Measurements from ENCODE around the gene LAMTOR1. TPM values are rescaled to one million over a fixed set of nuclear protein-coding genes. Genes with fewer than 3 reads are reported as not detected.

Gene LAMTOR1
- total RNA-seq, 1 experiment from 2014 or later = 94.6 TPM

- DNase-seq = no peak
- no peak overlapping the region for H3K27ac ChIP-seq
- no peaks in the 10 kb centered on the region for H3K9me2 ChIP-seq (ENCODE audit: insufficient read depth)
- TF ChIP-seq CTCF (conservative IDR thresholded peaks at IDR 0.05) (no peak), EZH2 (IDR thresholded peaks at IDR 0.05; ENCODE audit: low read depth) (no peak)
- peaks cover 14% of the 10 kb centered on the region for H3K4me1 ChIP-seq (replicated peaks; ENCODE audit: insufficient read depth)
- no peak overlapping the region for H3K4me3 ChIP-seq
- H3K27me3 ChIP-seq (ENCODE audit: insufficient read depth, low read depth) = no peaks in the 10 kb centered on the region
- BruUV-seq (replicated peaks) = no TSS peak
- no peaks in the 10 kb centered on the region for H3K9me3 ChIP-seq (ENCODE audit: insufficient read depth, low read depth)
- H3F3A ChIP-seq (ENCODE audit: insufficient read depth, low read depth) = peaks cover 10% of the 10 kb centered on the region; the same call in 1 of the 2 replicates
- H3K79me2 ChIP-seq (ENCODE audit: low read depth) = 0 out of 2 replicates have a peak, but pooled peaks cover 4% of the 10 kb centered on the region
- H2AFZ ChIP-seq = no peak overlapping the region
- ChIA-PET CTCF (no interaction called here), POLR2A (ENCODE audit: unreplicated experiment) (no interaction called here)
- intact Hi-C loops (cut with micrococcal nuclease; ENCODE audit: unreplicated experiment) = no loop called here
- no peak overlapping the region for H3K4me2 ChIP-seq
- H4K20me1 ChIP-seq (ENCODE audit: insufficient read depth) = no peaks in the 10 kb centered on the region
- H3K36me3 ChIP-seq (ENCODE audit: low read depth) = no peaks in the 10 kb centered on the region
Observed at GRCh38 chr11:72114570-72114969, 11.5 kb upstream of the LAMTOR1 start.

DNA sequence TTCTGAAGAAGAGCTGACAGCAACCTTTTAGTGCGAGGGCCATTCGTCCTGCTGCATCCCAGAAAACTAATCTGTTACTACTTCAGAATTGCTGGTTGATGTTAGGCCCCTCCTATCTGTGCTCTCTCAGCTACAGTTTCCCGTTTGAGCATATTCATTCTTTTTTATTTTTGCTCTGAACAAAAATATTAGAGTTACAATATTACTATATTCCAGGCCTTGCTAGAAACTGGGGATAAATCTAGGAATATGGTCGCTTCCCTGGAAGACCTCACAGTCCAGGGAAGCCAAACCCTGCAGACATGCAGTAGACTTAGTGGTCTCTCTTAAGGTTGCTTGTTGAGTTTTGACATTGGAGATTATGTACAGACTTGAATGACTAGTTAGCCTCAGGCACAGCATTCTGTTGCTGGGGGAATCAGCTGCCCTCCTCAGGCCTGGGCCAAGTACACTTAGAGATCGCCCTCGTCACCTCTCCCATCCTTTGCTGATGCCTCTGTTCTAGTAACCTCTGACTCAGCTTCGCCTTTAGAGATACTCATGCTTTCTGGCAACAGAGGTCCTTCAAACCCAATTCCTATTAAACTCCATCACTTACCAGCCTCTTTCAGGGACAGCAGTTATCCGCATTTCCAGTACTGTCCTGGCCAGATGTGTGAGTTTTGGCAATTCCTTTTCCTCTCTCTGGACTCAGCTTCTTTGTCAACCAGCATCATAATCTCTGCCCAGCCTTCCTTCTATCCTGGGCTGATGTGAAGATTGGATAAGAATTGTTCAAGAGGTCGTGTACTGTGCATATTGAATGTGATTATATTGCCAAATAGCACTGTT is 10.1 kb upstream of the LAMTOR1 start:
- intact Hi-C loops (cut with micrococcal nuclease; ENCODE audit: unreplicated experiment) = loop anchor here (1.0 kb wide), 5 partner anchors 10 to 301 kb away; partner anchors contain the start of genes LAMTOR1, LRRC51 and NUMA1
- ChIA-PET CTCF (no interaction called here), POLR2A (ENCODE audit: unreplicated experiment) (interaction anchor here (0.5 to 1.2 kb wide), 3 partner anchors 78 to 529 kb away, joined by 3 to 6 read pairs (median 4); no protein-coding TSS in a partner anchor)
- Histone ChIP-seq H3K36me3 (ENCODE audit: low read depth) (no peaks in the 10 kb centered on the region), H3K9me2 (ENCODE audit: insufficient read depth) (no peaks in the 10 kb centered on the region), H2AFZ (peak overlapping the region; percentile 87), H3K4me3 (peak overlapping the region; percentile 56), H3K27me3 (ENCODE audit: insufficient read depth, low read depth) (no peaks in the 10 kb centered on the region), H3K79me2 (ENCODE audit: low read depth) (0 out of 2 replicates have a peak, but pooled peaks cover 4% of the 10 kb centered on the region), H3K9me3 (ENCODE audit: insufficient read depth, low read depth) (no peaks in the 10 kb centered on the region), H3F3A (ENCODE audit: insufficient read depth, low read depth) (peaks cover 10% of the 10 kb centered on the region; the same call in 1 of the 2 replicates), H3K4me1 (replicated peaks; ENCODE audit: insufficient read depth) (peaks cover 14% of the 10 kb centered on the region), H3K27ac (peak overlapping the region; percentile 70), H3K4me2 (peak overlapping the region; percentile 88), H4K20me1 (ENCODE audit: insufficient read depth) (no peaks in the 10 kb centered on the region)
- DNase-seq = no peak
- TF ChIP-seq CTCF (conservative IDR thresholded peaks at IDR 0.05) (no peak), EZH2 (IDR thresholded peaks at IDR 0.05; ENCODE audit: low read depth) (no peak)
- BruUV-seq (replicated peaks) = TSS peak; percentile 99

GRCh38 chr11:72112143-72112977 is 9.3 kb upstream of the LAMTOR1 start, which contains the start of gene ANAPC15:
ANAPC15 (minus strand) TSS chr11:72112695; CDS start chr11:72111276, 1,419 bp downstream.
- peak within 1 kb of the TSS; percentile 92 for H3K4me2 ChIP-seq
- no peaks in the 10 kb centered on the region for H3K9me3 ChIP-seq (ENCODE audit: insufficient read depth, low read depth)
- POLR2A ChIA-PET (ENCODE audit: unreplicated experiment) = interaction anchor here (0.6 to 1.2 kb wide), 2 partner anchors 111 to 324 kb away, joined by 4 to 5 read pairs; no protein-coding TSS in a partner anchor
- no peaks in the 10 kb centered on the region for H3K36me3 ChIP-seq (ENCODE audit: low read depth)
- H4K20me1 ChIP-seq (ENCODE audit: insufficient read depth) = no peaks in the 10 kb centered on the region
- H3K4me3 ChIP-seq = peak within 1 kb of the TSS; percentile 56
- peak within 1 kb of the TSS; percentile 70 for H3K27ac ChIP-seq
- H3K9me2 ChIP-seq (ENCODE audit: insufficient read depth) = no peaks in the 10 kb centered on the region
- H3K27me3 ChIP-seq (ENCODE audit: insufficient read depth, low read depth) = no peaks in the 10 kb centered on the region
- H3K4me1 ChIP-seq (replicated peaks; ENCODE audit: insufficient read depth) = peaks cover 14% of the 10 kb centered on the region
- peaks cover 10% of the 10 kb centered on the region; the same call in 1 of the 2 replicates for H3F3A ChIP-seq (ENCODE audit: insufficient read depth, low read depth)
- intact Hi-C loops (cut with micrococcal nuclease; ENCODE audit: unreplicated experiment) = loop anchor here (1.0 kb wide), 5 partner anchors 9 to 302 kb away; partner anchors contain the start of genes LAMTOR1, LRRC51 and NUMA1
- BruUV-seq (replicated peaks) = no TSS peak
- CTCF ChIA-PET = no interaction called here
- no peak for TF ChIP-seq CTCF (conservative IDR thresholded peaks at IDR 0.05)
- TF ChIP-seq EZH2 (IDR thresholded peaks at IDR 0.05; ENCODE audit: low read depth) = no peak
- H2AFZ ChIP-seq = peak within 1 kb of the TSS; percentile 87
- peak; percentile 97 to 99 for DNase-seq
- H3K79me2 ChIP-seq (ENCODE audit: low read depth) = 0 out of 2 replicates have a peak, but pooled peaks cover 4% of the 10 kb centered on the region
